ENCODE results near the gene RIPOR1. TPM values are rescaled to one million over a fixed set of nuclear protein-coding genes. Genes with fewer than 3 reads are reported as not detected.

The RIPOR1 gene
- total and polyA plus RNA-seq, 7 donors, result 16.5 to 58.1 (median 34.1) TPM

GRCh38 chr16:67593288-67593687 lies 64.7 kb downstream of the RIPOR1 start:
- WGBS, 3 donors, result 81 to 87% (median 82%) methylated on average over 4 of the region's 4 CpGs
- intact Hi-C loops (cut with DNase I), result no loop called here
- ATAC-seq, result no peak

GRCh38 chr16:67593701-67594100 lies 65.1 kb downstream of the RIPOR1 start:
- no peak for TF ChIP-seq CTCF (IDR thresholded peaks at IDR 0.05)
- H3K4me1 ChIP-seq, result peaks cover 13% of the 10 kb centered on the region
- no peaks in the 10 kb centered on the region for H3K9me3 ChIP-seq
- DNase-seq, result no peak
- H3K27ac ChIP-seq, result no peak overlapping the region
- no peaks in the 10 kb centered on the region for H3K27me3 ChIP-seq (ENCODE audit: insufficient read depth in 3 of 3, low read length in 2 of 3)
- no peak overlapping the region for H3K4me3 ChIP-seq
- intact Hi-C loops (cut with DNase I), result no loop called here
- peaks cover 0 to 13% of the 10 kb centered on the region in 2 donors for H3K36me3 ChIP-seq (ENCODE audit: insufficient read depth in 1 of 2, low read depth in 1 of 2)
- no peak for ATAC-seq

More at GRCh38 chr16:67593288-67593687, 64.7 kb downstream of the RIPOR1 start:
- no peak for DNase-seq
- H3K4me1 ChIP-seq, result peaks cover 13% of the 10 kb centered on the region
- no peak for TF ChIP-seq CTCF (IDR thresholded peaks at IDR 0.05)
- no peak overlapping the region for H3K27ac ChIP-seq
- no peaks in the 10 kb centered on the region for H3K27me3 ChIP-seq (ENCODE audit: insufficient read depth in 3 of 3, low read length in 2 of 3)
- peaks cover 0 to 13% of the 10 kb centered on the region in 2 donors for H3K36me3 ChIP-seq (ENCODE audit: insufficient read depth in 1 of 2, low read depth in 1 of 2)
- H3K9me3 ChIP-seq, result no peaks in the 10 kb centered on the region
- H3K4me3 ChIP-seq, result no peak overlapping the region

GRCh38 chr16:67594256-67594915 lies 65.8 kb downstream of the RIPOR1 start:
- no peak for DNase-seq
- no peaks in the 10 kb centered on the region for H3K27me3 ChIP-seq (ENCODE audit: insufficient read depth in 3 of 3, low read length in 2 of 3)

GRCh38 chr16:67594956-67595355 lies 66.3 kb downstream of the RIPOR1 start:
- TF ChIP-seq CTCF (IDR thresholded peaks at IDR 0.05), result no peak
- Histone ChIP-seq H3K9me3 (no peaks in the 10 kb centered on the region), H3K27ac (no peak overlapping the region), H3K27me3 (ENCODE audit: insufficient read depth in 3 of 3, low read length in 2 of 3) (no peaks in the 10 kb centered on the region), H3K4me1 (peaks cover 13% of the 10 kb centered on the region), H3K4me3 (no peak overlapping the region), H3K36me3 (ENCODE audit: insufficient read depth in 1 of 2, low read depth in 1 of 2) (peaks cover 0 to 6% of the 10 kb centered on the region in 2 donors)
- WGBS, 3 donors, result 62 to 100% (median 64%) methylated on average over 1 of the region's 1 CpG
- DNase-seq, result no peak
- intact Hi-C loops (cut with DNase I), result no loop called here
- ATAC-seq, result peak in 3 of 4 donors; percentile 63 to 74 (median 69)

More at GRCh38 chr16:67594256-67594915, 65.8 kb downstream of the RIPOR1 start:
- no peak for TF ChIP-seq CTCF (IDR thresholded peaks at IDR 0.05)
- WGBS, 3 donors, result 75 to 91% (median 90%) methylated on average over 5 of the region's 5 CpGs
- ATAC-seq, result no peak
- no peak overlapping the region for H3K27ac ChIP-seq
- H3K36me3 ChIP-seq (ENCODE audit: insufficient read depth in 1 of 2, low read depth in 1 of 2), result peaks cover 0 to 11% of the 10 kb centered on the region in 2 donors
- no peaks in the 10 kb centered on the region for H3K9me3 ChIP-seq
- intact Hi-C loops (cut with DNase I), result no loop called here
- no peak overlapping the region for H3K4me3 ChIP-seq
- H3K4me1 ChIP-seq, result peaks cover 13% of the 10 kb centered on the region

Other genes with a start within 250 kb of the RIPOR1 start
- 1 to 10 TPM in 2 of 4 donors, under 1 TPM in 2; 0.28 to 1.9 (median 1.3) TPM for gene PLEKHG4, start 249.3 kb upstream of the RIPOR1 start, total RNA-seq
- under 1 TPM; 0.60 to 1.00 (median 0.98) TPM for gene PLEKHG4, start 249.3 kb upstream of the RIPOR1 start, polyA plus RNA-seq
- not detected for gene KCTD19, start 202.1 kb upstream of the RIPOR1 start, total RNA-seq
- gene KCTD19, start 202.1 kb upstream of the RIPOR1 start, polyA plus RNA-seq, result under 1 TPM in 1 of 3 donors, not detected in 2; 0.03 TPM
- not detected for gene LRRC36, start 202.0 kb upstream of the RIPOR1 start, total RNA-seq
- under 1 TPM; 0.06 to 0.25 (median 0.11) TPM for gene LRRC36, start 202.0 kb upstream of the RIPOR1 start, polyA plus RNA-seq
- gene TPPP3, start 135.3 kb upstream of the RIPOR1 start, total RNA-seq, result 10 to 100 TPM; 14.8 to 36.4 (median 25.7) TPM
- gene TPPP3, start 135.3 kb upstream of the RIPOR1 start, polyA plus RNA-seq, result 10 to 100 TPM in 2 of 3 donors, 1 to 10 TPM in 1; 5.3 to 21.4 (median 17.0) TPM
- 10 to 100 TPM in 1 of 4 donors, 1 to 10 TPM in 3; 5.8 to 11.0 (median 6.9) TPM for gene ZDHHC1, start 112.4 kb upstream of the RIPOR1 start, total RNA-seq
- 1 to 10 TPM; 1.7 to 5.0 (median 2.9) TPM for gene ZDHHC1, start 112.4 kb upstream of the RIPOR1 start, polyA plus RNA-seq
- under 1 TPM; 0.16 to 0.71 (median 0.39) TPM for gene HSD11B2, start 97.7 kb upstream of the RIPOR1 start, total RNA-seq
- under 1 TPM; 0.11 to 0.35 (median 0.17) TPM for gene HSD11B2, start 97.7 kb upstream of the RIPOR1 start, polyA plus RNA-seq
- gene ATP6V0D1, start 47.7 kb upstream of the RIPOR1 start, total RNA-seq, result 100 to 1,000 TPM in 1 of 4 donors, 10 to 100 TPM in 3; 81.2 to 104 (median 87.3) TPM
- gene ATP6V0D1, start 47.7 kb upstream of the RIPOR1 start, polyA plus RNA-seq, result 10 to 100 TPM; 60.2 to 92.4 (median 62.8) TPM
- not detected for gene AGRP, start 45.3 kb upstream of the RIPOR1 start, total RNA-seq
- gene AGRP, start 45.3 kb upstream of the RIPOR1 start, polyA plus RNA-seq, result not detected
- 10 to 100 TPM; 22.1 to 26.5 (median 26.0) TPM for gene CTCF, start 33.7 kb downstream of the RIPOR1 start, total RNA-seq
- gene CTCF, start 33.7 kb downstream of the RIPOR1 start, polyA plus RNA-seq, result 10 to 100 TPM; 17.7 to 44.7 (median 18.9) TPM
- 1 to 10 TPM in 1 of 4 donors, under 1 TPM in 2, not detected in 1; 0.59 to 1.1 (median 0.63) TPM for gene CARMIL2, start 116.3 kb downstream of the RIPOR1 start, total RNA-seq
- gene CARMIL2, start 116.3 kb downstream of the RIPOR1 start, polyA plus RNA-seq, result under 1 TPM; 0.17 to 0.46 (median 0.30) TPM
- gene ACD, start 131.4 kb downstream of the RIPOR1 start, total RNA-seq, result 10 to 100 TPM in 1 of 4 donors, 1 to 10 TPM in 3; 4.9 to 10.2 (median 7.4) TPM
- 10 to 100 TPM in 2 of 3 donors, 1 to 10 TPM in 1; 8.9 to 16.7 (median 12.6) TPM for gene ACD, start 131.4 kb downstream of the RIPOR1 start, polyA plus RNA-seq
- 1 to 10 TPM; 4.9 to 6.8 (median 5.9) TPM for gene PARD6A, start 132.1 kb downstream of the RIPOR1 start, total RNA-seq
- 10 to 100 TPM in 1 of 3 donors, 1 to 10 TPM in 2; 8.0 to 11.0 (median 9.9) TPM for gene PARD6A, start 132.1 kb downstream of the RIPOR1 start, polyA plus RNA-seq
- 1 to 10 TPM; 6.5 to 7.6 (median 7.1) TPM for gene ENKD1, start 137.9 kb downstream of the RIPOR1 start, total RNA-seq
- gene ENKD1, start 137.9 kb downstream of the RIPOR1 start, polyA plus RNA-seq, result 10 to 100 TPM; 17.5 to 20.7 (median 19.2) TPM
- gene C16orf86, start 138.0 kb downstream of the RIPOR1 start, total RNA-seq, result 1 to 10 TPM; 5.1 to 7.3 (median 5.9) TPM
- 1 to 10 TPM; 2.6 to 6.5 (median 4.5) TPM for gene C16orf86, start 138.0 kb downstream of the RIPOR1 start, polyA plus RNA-seq
- 10 to 100 TPM in 1 of 4 donors, 1 to 10 TPM in 3; 8.0 to 11.3 (median 9.0) TPM for gene GFOD2, start 190.5 kb downstream of the RIPOR1 start, total RNA-seq
- gene GFOD2, start 190.5 kb downstream of the RIPOR1 start, polyA plus RNA-seq, result 10 to 100 TPM; 12.2 to 17.3 (median 17.0) TPM